Memory B cell (primary cell): ENCODE results near the gene GALNT14.

Experiments
- ATAC-seq: fragments of 150-1000 bp; cut with Tn5 transposase; 2 replicates; pipeline ENCODE4 v1.10.0; 2021; ENCODE audit warnings: low read depth, mild to moderate bottlenecking, moderate library complexity
- DNase-seq, 2 donors: peaks; one replicate each; pipeline ENCODE4 v3.0.0; 2022; ENCODE audit warnings: low spot score in 2 of 2
- H3K27ac Mint-ChIP-seq: one replicate; pipeline ENCODE4 v1.8.0; 2022; ENCODE audit warnings: mild to moderate bottlenecking, moderate library complexity, mixed read lengths
- H3K27me3 Mint-ChIP-seq: one replicate; pipeline ENCODE4 v1.8.0; 2022; ENCODE audit warnings: mixed read lengths
- H3K36me3 Mint-ChIP-seq: one replicate; pipeline ENCODE4 v1.8.0; 2022; ENCODE audit warnings: mild to moderate bottlenecking, mixed read lengths
- H3K4me1 Mint-ChIP-seq: one replicate; pipeline ENCODE4 v1.8.0; 2022; ENCODE audit warnings: mixed read lengths
- H3K4me3 Mint-ChIP-seq: one replicate; pipeline ENCODE4 v1.8.0; 2022; ENCODE audit warnings: mild to moderate bottlenecking, moderate library complexity, mixed read lengths
- H3K9me3 Mint-ChIP-seq: one replicate; pipeline ENCODE4 v1.8.0; 2022; ENCODE audit warnings: mixed read lengths

The GALNT14 gene

DNA sequence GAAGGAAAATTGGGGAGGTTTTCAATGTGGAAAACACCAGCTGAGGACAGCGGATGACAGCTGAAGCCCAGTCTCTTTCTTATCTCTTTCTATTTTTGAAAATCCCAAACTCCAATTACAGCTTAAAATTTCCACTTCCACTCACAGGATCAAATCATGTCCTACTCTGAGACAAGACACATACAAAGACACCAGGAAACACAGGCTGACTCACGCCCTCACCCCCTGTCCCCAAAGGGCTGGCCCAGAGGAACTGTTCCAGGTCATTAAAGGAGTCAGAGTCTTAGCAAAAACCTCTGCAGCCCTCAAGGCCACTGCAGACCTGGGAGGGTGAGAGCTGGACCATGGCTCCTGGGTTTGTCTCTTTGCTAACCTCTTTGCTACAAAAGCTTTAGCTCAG, 187.9 kb downstream of the GALNT14 start:
- Mint-ChIP-seq H3K36me3 (peaks cover 2% of the 10 kb centered on the region), H3K9me3 (no peaks in the 10 kb centered on the region), H3K27me3 (no peaks in the 10 kb centered on the region), H3K4me3 (no peak overlapping the region), H3K4me1 (no peaks in the 10 kb centered on the region), H3K27ac (no peak overlapping the region)
- no peak for ATAC-seq
- no peak for DNase-seq

- Mint-ChIP-seq H3K27me3 (no peaks in the 10 kb centered on the region), H3K9me3 (no peaks in the 10 kb centered on the region), H3K4me3 (no peak overlapping the region), H3K36me3 (peaks cover 2% of the 10 kb centered on the region), H3K27ac (no peak overlapping the region), H3K4me1 (no peaks in the 10 kb centered on the region)
- DNase-seq (no peak), ATAC-seq (no peak)
Measured at GRCh38 chr2:30949435-30949834, 188.8 kb downstream of the GALNT14 start.

DNA sequence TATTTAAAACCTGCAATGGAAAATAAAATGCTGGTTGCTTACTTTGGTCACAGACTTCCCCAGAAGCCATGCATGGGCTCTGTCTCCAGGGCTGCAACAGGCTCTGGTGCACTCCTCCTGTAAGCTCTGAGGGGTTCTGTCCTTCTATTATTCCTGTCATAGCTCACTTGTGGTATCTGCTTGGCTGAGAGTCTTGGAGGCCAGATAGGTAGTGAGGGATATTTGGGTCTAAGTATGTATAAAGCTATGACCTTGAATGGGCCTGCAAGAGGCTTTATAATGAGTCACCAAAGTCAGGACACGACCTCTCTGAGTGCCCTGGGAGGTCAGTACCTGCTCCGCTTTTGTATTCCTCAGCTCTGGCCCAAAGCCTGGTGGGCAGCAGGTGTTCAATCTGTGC, 189.4 kb downstream of the GALNT14 start:
- DNase-seq (no peak), ATAC-seq (no peak)
- Mint-ChIP-seq H3K27ac (no peak overlapping the region), H3K4me3 (no peak overlapping the region), H3K9me3 (no peaks in the 10 kb centered on the region), H3K4me1 (no peaks in the 10 kb centered on the region), H3K36me3 (peaks cover 2% of the 10 kb centered on the region), H3K27me3 (no peaks in the 10 kb centered on the region)

DNA sequence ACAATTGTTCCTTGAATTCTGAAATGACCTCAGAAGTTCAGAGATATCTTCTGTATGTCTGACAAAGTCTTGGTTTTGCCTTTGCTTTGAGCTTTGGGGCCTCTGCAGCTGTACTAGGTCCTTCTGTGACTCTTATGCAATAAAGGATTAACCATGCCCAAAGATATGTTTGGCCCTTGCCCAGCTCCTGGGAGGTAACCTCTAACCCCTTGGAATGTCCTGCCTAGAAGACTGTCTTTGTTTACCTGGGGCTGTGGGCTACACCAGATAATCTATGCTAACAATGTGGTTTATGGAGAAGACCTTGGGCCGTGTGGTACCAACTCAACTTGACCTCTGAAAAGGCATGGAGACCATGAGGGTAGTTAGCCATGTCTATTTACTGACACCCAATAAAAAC, 190.1 kb downstream of the GALNT14 start:
- H3K9me3 Mint-ChIP-seq, result no peaks in the 10 kb centered on the region

DNA sequence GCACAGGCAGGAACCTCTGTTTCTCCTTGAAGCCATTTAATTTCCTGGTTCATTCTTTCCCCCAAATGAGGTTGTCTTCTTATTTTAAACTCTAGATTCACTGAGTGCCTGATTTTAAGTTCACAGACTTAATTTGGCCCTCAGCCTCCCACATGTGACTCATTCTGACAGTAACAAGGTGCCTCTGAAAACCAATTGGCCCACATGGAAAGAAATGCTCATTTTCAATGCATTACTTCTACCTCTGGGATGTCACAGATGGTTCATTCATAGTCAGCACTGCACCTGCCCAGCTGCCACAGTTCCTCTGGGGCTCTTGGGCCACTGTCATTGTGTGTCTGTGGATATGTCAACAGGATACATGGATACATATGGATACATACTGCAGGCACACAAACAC, 190.6 kb downstream of the GALNT14 start:
- DNase-seq (no peak), ATAC-seq (no peak)
- peaks cover 2% of the 10 kb centered on the region for H3K36me3 Mint-ChIP-seq
- no peak overlapping the region for H3K27ac Mint-ChIP-seq
- H3K4me3 Mint-ChIP-seq, result no peak overlapping the region
- H3K4me1 Mint-ChIP-seq, result no peaks in the 10 kb centered on the region
- no peaks in the 10 kb centered on the region for H3K9me3 Mint-ChIP-seq
- no peaks in the 10 kb centered on the region for H3K27me3 Mint-ChIP-seq

More for the DNA sequence above, 190.1 kb downstream of the GALNT14 start:
- Mint-ChIP-seq H3K4me3 (no peak overlapping the region), H3K27me3 (no peaks in the 10 kb centered on the region), H3K27ac (no peak overlapping the region), H3K4me1 (no peaks in the 10 kb centered on the region), H3K36me3 (peaks cover 2% of the 10 kb centered on the region)
- no peak for ATAC-seq
- no peak for DNase-seq

DNA sequence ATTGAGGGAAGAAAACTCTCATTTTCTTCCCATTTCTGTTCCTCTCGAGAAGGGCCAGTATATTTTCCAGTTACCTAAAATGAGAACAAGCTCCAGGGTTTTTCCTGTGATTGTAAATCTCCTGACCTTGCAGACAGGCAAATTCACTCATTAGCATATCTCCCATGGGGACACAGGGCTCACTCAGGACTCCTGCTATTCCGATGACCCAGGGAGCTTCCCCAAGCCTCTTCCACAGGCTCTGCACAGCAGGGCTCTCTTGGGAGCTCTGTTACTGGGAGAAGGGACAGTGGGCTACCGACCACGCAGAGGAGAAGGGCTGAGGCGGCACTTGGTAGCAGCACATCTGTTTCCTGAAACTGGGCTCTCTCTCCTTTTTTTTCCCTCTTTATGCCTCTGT, 195.8 kb downstream of the GALNT14 start:
- no peak for ATAC-seq
- no peaks in the 10 kb centered on the region for H3K27me3 Mint-ChIP-seq
- no peak overlapping the region for H3K27ac Mint-ChIP-seq
- no peak for DNase-seq
- H3K36me3 Mint-ChIP-seq, result peaks cover 2% of the 10 kb centered on the region
- H3K4me3 Mint-ChIP-seq, result no peak overlapping the region
- H3K4me1 Mint-ChIP-seq, result no peaks in the 10 kb centered on the region
- H3K9me3 Mint-ChIP-seq, result no peaks in the 10 kb centered on the region

GRCh38 chr2:30940839-30941238, 197.4 kb downstream of the GALNT14 start:
- no peak for ATAC-seq
- Mint-ChIP-seq H3K4me1 (no peaks in the 10 kb centered on the region), H3K27me3 (no peaks in the 10 kb centered on the region)

DNA sequence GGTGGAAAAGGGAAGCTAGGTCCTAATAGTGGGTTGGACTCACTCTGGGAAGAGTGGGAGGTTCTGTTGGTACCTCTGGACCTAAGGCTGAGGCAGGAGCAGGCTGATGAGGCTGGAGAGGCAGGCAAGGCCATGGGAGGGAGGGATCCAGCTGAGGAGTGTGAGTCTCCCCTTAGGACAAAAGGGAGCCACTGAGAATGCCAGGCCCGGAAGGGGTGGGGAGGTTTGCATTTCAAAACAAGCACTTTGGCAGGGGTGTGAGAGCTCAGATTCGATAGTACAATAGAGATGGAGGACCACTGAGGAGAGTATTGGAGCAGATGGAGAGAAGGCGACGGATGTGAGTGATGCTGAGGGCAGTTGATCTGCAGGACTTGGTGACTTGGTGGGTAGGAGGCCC, 198.9 kb downstream of the GALNT14 start:
- Mint-ChIP-seq H3K27ac (no peak overlapping the region), H3K9me3 (no peaks in the 10 kb centered on the region), H3K27me3 (no peaks in the 10 kb centered on the region), H3K4me1 (no peaks in the 10 kb centered on the region), H3K36me3 (no peaks in the 10 kb centered on the region), H3K4me3 (no peak overlapping the region)
- no peak for ATAC-seq
- DNase-seq, result no peak

More at GRCh38 chr2:30940839-30941238, 197.4 kb downstream of the GALNT14 start:
- DNase-seq, result no peak
- no peaks in the 10 kb centered on the region for H3K9me3 Mint-ChIP-seq
- H3K27ac Mint-ChIP-seq, result no peak overlapping the region
- H3K36me3 Mint-ChIP-seq, result no peaks in the 10 kb centered on the region
- H3K4me3 Mint-ChIP-seq, result no peak overlapping the region

- ATAC-seq (no peak), DNase-seq (no peak)
- no peaks in the 10 kb centered on the region for H3K4me1 Mint-ChIP-seq
- no peaks in the 10 kb centered on the region for H3K27me3 Mint-ChIP-seq
- no peaks in the 10 kb centered on the region for H3K9me3 Mint-ChIP-seq
- peak overlapping the region; percentile 20 for H3K27ac Mint-ChIP-seq
- H3K4me3 Mint-ChIP-seq, result no peak overlapping the region
- H3K36me3 Mint-ChIP-seq, result no peaks in the 10 kb centered on the region
Measured at GRCh38 chr2:30938196-30938595, 200.0 kb downstream of the GALNT14 start.

DNA sequence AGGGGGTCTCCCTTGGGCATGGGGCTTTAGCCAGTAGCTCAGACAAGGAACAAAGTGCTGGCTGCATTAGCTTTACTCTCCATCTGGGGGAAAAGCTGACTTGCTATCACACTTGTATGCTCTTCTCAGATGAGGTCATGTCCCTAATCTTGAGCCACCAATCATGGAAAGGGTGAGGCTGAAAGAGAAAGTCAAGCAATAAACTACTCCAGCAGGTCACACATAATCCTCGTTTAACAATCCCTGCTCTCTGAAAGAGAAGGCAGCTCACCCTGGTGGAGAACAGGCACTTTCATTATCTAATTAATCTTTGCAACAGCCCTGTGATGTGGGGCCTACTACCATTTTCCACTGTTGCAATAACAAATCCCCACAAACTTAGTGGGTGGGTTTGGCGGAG, 201.3 kb downstream of the GALNT14 start:
- no peak for ATAC-seq
- Mint-ChIP-seq H3K36me3 (no peaks in the 10 kb centered on the region), H3K4me1 (no peaks in the 10 kb centered on the region), H3K9me3 (no peaks in the 10 kb centered on the region), H3K27me3 (no peaks in the 10 kb centered on the region), H3K27ac (no peak overlapping the region), H3K4me3 (no peak overlapping the region)
- DNase-seq, result no peak

DNA sequence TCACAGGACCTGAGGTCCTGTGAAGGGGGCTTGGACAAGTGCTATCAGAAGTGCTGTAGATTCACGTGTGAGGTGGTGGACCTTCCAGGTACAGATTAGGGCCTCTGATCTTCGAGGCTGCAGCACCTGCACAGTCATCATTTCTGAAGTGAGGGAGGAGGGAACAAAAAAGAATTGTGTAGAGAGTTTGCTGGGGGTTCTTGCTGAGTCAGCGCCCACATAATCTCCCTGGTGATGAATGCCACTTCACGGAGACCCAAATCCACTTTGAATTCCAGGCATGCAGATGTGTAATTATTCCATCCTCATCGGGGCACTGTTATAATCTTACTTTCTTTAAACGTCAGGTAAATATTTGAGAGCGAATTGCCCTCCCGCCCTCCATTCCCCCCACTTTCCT, 202.4 kb downstream of the GALNT14 start:
- Mint-ChIP-seq H3K36me3 (no peaks in the 10 kb centered on the region), H3K27me3 (no peaks in the 10 kb centered on the region)

GRCh38 chr2:30934066-30934465, 204.2 kb downstream of the GALNT14 start:
- no peak overlapping the region for H3K27ac Mint-ChIP-seq
- H3K4me3 Mint-ChIP-seq, result no peak overlapping the region
- no peaks in the 10 kb centered on the region for H3K9me3 Mint-ChIP-seq
- ATAC-seq (no peak), DNase-seq (no peak)
- no peaks in the 10 kb centered on the region for H3K27me3 Mint-ChIP-seq
- H3K4me1 Mint-ChIP-seq, result no peaks in the 10 kb centered on the region
- H3K36me3 Mint-ChIP-seq, result no peaks in the 10 kb centered on the region

More for the DNA sequence above, 202.4 kb downstream of the GALNT14 start:
- H3K9me3 Mint-ChIP-seq, result no peaks in the 10 kb centered on the region
- ATAC-seq, result no peak
- H3K27ac Mint-ChIP-seq, result no peak overlapping the region
- DNase-seq, result no peak
- H3K4me3 Mint-ChIP-seq, result no peak overlapping the region
- no peaks in the 10 kb centered on the region for H3K4me1 Mint-ChIP-seq

DNA sequence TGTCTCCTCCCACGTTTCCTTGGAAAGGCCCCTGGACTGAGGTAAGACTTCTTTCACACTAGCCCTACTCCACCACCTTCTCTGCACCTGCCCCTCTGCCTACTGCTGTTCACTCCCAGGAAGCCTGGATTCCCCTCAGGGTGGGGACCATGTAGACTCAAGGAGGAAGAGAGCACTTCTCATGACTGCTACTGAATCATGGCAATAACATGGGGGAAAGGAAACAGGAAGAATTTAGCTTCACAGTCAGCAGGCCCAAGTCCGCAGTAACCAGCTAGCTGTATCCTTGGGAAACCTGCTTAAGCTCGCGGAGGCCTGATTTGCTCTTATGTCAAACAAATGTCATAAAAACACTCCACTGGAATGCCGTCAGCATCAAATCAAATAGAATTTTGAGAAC, 204.7 kb downstream of the GALNT14 start:
- H3K4me1 Mint-ChIP-seq, result no peaks in the 10 kb centered on the region
- H3K27ac Mint-ChIP-seq, result no peak overlapping the region
- H3K9me3 Mint-ChIP-seq, result no peaks in the 10 kb centered on the region
- no peaks in the 10 kb centered on the region for H3K27me3 Mint-ChIP-seq
- ATAC-seq, result no peak
- no peak for DNase-seq
- no peak overlapping the region for H3K4me3 Mint-ChIP-seq
- no peaks in the 10 kb centered on the region for H3K36me3 Mint-ChIP-seq

DNA sequence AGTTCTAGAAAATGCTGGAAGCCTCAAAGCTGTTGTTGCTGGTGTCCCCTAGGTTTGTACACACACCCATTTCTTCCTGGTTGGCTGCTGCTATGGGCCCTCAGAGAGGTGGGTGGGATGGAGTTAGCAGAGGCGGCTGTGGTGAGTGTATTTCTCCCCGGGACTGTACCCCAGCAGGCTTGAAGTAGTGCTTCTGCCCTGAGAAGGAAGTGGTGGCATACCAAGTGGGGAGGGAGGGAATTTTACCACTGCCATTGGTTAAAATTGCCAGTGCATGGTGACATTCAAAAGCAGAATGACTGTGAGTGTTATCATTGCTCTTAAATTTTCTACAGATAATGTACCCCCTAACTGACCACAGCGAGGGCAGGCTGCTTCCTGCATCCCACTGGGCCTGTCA, 205.4 kb downstream of the GALNT14 start:
- Mint-ChIP-seq H3K9me3 (no peaks in the 10 kb centered on the region), H3K36me3 (no peaks in the 10 kb centered on the region), H3K4me3 (no peak overlapping the region), H3K27me3 (no peaks in the 10 kb centered on the region), H3K4me1 (no peaks in the 10 kb centered on the region), H3K27ac (no peak overlapping the region)
- ATAC-seq (no peak), DNase-seq (no peak)

GRCh38 chr2:30931841-30932407, 206.3 kb downstream of the GALNT14 start:
- H3K27ac Mint-ChIP-seq, result no peak overlapping the region

More at GRCh38 chr2:30931841-30932407, 206.3 kb downstream of the GALNT14 start:
- ATAC-seq, result no peak
- DNase-seq, result no peak
- Mint-ChIP-seq H3K9me3 (no peaks in the 10 kb centered on the region), H3K4me1 (no peaks in the 10 kb centered on the region), H3K36me3 (no peaks in the 10 kb centered on the region), H3K27me3 (no peaks in the 10 kb centered on the region), H3K4me3 (no peak overlapping the region)
